PC-9 (cell line): Measurements from ENCODE around the gene FARP1.

Experiments used
- CTCF ChIP-seq: fragments of 200-600 bp; sonication (generic); conservative IDR thresholded peaks from 2 replicates; pipeline ENCODE4 v1.6.1; 2017; ENCODE audit warnings: mixed run types, antibody characterized with exemption, mild to moderate bottlenecking, moderate library complexity
- EZH2 ChIP-seq: fragments of 200-600 bp; sonication (generic); IDR thresholded peaks from 2 replicates; pipeline ENCODE4 v1.8.0; 2017; ENCODE audit warnings: antibody characterized with exemption, low read depth

- no peak for TF ChIP-seq CTCF
- no peak for TF ChIP-seq EZH2
These were observed 330.4 kb downstream of the FARP1 start for GRCh38 chr13:98473135-98473787.
